Cardiac muscle cell (in vitro differentiated cells and primary cell): ENCODE results near the gene BMF. TPM values are rescaled to one million over a fixed set of nuclear protein-coding genes. Genes with fewer than 3 reads are reported as not detected.

Experiments
- DNase-seq, 2 donors: peaks; one replicate each; pipeline versions ENCODE4 v3.0.0 to v3.0.0-alpha.2; 2010 to 2017; ENCODE audit warnings: low read depth in 1 of 2, low spot score in 1 of 2
- H3K27ac ChIP-seq: fragments of 200-600 bp; sonication (generic); 2 replicates; pipeline ENCODE4 v1.5.1; 2016
- H3K27me3 ChIP-seq: fragments of 200-600 bp; sonication (generic); 2 replicates; pipeline ENCODE4 v1.6.0; 2016; ENCODE audit warnings: control low read depth
- H3K36me3 ChIP-seq: fragments of 200-600 bp; sonication (generic); 2 replicates; pipeline ENCODE4 v1.5.1; 2016; ENCODE audit warnings: control low read depth
- H3K4me1 ChIP-seq: fragments of 200-600 bp; sonication (generic); 2 replicates; pipeline ENCODE4 v1.8.1; 2017; ENCODE audit warnings: low read depth, mild to moderate bottlenecking, mixed run types
- H3K4me3 ChIP-seq: fragments of 200-600 bp; sonication (generic); 2 replicates; pipeline ENCODE4 v1.5.1; 2016; ENCODE audit warnings: mild to moderate bottlenecking
- H3K9me3 ChIP-seq: fragments of 200-600 bp; sonication (generic); 2 replicates; pipeline ENCODE4 v1.5.1; 2017; ENCODE audit warnings: low read depth, mild to moderate bottlenecking, control low read depth
- polyA plus RNA-seq: library from polyadenylated mRNA; unstranded; fragments of >200 nt; fragmentation: Nextera tagmentation; extraction: Ambion mirVana; gene quantifications from 2 replicates; pipeline ENCODE4 v1.2.1, GENCODE V29; 2016
- total RNA-seq: library from RNA; depleted of rRNA; stranded (reverse); fragments of >200 nt; gene quantifications from 2 replicates; pipeline ENCODE4 v1.2.3, GENCODE V29; 2016
- TF ChIP-seq, protein P1 (sequence below): IDR thresholded peaks from 2 replicates; pipeline ENCODE4 v1.5.1; 2012; ENCODE audit warnings: low read depth, mild to moderate bottlenecking, low read length

BMF gene
- total and polyA plus RNA-seq, 2 experiments from 2014 or later, result 8.1 to 56.1 TPM

DNA sequence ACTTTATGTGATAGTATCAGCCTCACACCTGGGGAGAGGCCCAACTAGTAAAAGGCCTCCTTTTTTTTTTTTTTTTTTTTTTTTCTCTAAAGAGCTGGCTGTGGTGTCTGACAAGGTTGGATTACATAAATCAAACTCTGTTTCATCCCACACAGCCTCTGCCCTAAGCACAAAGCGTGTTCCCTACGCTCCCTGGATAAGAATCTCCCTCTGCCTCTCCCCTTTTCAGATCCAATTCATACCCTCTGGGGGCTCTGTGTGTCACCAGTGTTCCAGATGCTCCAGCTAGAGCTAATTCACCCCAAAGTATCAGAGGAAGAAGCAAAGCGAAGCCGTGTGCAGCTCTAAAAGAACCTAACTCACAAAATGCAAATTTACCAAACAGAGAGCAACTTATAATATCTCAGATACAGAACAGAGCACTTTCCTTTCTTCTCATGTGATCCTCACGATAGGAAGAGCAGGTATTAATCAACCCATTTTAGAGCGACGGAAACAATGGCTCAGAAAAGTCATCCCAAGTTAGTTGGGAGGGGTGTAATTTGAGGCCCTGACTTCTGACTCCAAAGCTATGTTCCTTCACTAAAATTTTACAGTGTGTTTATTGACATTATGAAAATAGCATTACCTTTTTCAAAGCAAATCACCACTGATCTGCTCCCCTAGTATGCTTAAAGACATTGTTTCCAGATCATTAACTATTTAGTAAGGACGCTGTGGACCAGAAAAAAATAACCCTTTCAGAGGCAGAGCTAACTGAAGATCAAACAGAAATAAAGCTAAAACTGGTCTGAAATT is 12.4 kb downstream of the BMF start:
- peaks cover 68% of the 10 kb centered on the region for H3K4me1 ChIP-seq
- TF ChIP-seq, protein P1, sequence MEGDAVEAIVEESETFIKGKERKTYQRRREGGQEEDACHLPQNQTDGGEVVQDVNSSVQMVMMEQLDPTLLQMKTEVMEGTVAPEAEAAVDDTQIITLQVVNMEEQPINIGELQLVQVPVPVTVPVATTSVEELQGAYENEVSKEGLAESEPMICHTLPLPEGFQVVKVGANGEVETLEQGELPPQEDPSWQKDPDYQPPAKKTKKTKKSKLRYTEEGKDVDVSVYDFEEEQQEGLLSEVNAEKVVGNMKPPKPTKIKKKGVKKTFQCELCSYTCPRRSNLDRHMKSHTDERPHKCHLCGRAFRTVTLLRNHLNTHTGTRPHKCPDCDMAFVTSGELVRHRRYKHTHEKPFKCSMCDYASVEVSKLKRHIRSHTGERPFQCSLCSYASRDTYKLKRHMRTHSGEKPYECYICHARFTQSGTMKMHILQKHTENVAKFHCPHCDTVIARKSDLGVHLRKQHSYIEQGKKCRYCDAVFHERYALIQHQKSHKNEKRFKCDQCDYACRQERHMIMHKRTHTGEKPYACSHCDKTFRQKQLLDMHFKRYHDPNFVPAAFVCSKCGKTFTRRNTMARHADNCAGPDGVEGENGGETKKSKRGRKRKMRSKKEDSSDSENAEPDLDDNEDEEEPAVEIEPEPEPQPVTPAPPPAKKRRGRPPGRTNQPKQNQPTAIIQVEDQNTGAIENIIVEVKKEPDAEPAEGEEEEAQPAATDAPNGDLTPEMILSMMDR, result no peak

DNA sequence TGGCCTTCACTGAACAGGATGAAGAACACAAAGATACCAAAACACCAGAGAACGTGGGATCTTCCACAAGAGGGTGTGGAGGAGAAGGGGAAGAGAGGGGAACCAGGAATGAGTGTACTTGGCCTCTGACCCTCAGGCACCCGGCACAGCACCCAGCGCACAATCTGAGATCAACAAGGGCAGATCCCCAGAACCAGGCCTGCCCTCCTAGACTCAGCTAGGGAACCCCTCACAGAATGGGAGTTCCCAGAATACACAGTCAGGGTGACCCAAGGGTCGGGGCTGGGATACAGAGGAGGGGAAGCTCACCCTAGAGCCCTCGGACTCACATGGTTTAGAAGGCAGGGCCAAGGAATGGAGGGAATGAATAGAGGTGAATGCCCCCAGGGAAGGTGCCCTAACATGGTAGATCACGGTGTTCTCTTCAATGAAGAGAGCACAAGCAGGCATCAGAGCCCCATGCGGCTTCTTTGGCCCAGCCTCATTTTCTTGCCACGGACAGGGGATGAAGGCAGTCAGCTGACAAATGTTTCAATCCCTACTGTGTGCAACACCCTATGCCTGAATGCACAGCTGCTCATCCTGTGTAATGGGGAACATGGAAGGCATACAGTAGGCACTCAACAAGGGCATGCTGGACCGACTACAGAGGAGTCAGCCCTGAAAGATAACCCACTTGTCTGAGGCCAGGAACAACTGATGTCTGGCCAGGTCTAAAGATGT is 13.1 kb downstream of the BMF start:
- peak overlapping the region; percentile 53 for H3K27ac ChIP-seq
- no peak overlapping the region for H3K4me3 ChIP-seq
- H3K9me3 ChIP-seq, result no peaks in the 10 kb centered on the region
- H3K4me1 ChIP-seq, result peaks cover 71% of the 10 kb centered on the region
- TF ChIP-seq, protein P1, result no peak
- DNase-seq, result no peak
- H3K36me3 ChIP-seq, result no peaks in the 10 kb centered on the region
- no peaks in the 10 kb centered on the region for H3K27me3 ChIP-seq

More for the DNA sequence above, 12.4 kb downstream of the BMF start:
- H3K9me3 ChIP-seq, result no peaks in the 10 kb centered on the region
- no peaks in the 10 kb centered on the region for H3K27me3 ChIP-seq
- no peaks in the 10 kb centered on the region for H3K36me3 ChIP-seq
- no peak for DNase-seq
- H3K27ac ChIP-seq, result peak overlapping the region; percentile 99
- no peak overlapping the region for H3K4me3 ChIP-seq

DNA sequence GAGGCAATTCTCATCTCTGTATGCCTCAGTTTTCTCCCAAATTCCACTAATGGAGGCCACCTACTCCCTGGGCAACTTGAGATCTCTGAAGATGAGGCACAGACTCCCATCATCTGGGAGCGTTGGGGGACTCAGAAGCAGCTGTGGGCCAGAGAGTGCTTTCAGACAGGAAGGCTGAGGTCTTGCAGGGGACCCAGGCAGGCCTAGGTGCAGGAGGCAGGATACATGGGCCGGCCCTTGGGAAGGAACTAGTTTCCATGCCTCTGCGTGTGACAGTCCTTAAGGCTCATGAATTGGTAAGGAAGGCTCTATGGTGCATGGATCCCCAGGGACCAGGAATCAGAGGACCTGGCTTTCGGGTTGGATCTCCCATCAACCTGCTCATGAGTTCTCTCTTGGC is 14.5 kb downstream of the BMF start:
- Histone ChIP-seq H3K36me3 (no peaks in the 10 kb centered on the region), H3K4me3 (no peak overlapping the region), H3K9me3 (no peaks in the 10 kb centered on the region), H3K27ac (peak overlapping the region; percentile 96), H3K27me3 (no peaks in the 10 kb centered on the region), H3K4me1 (peaks cover 68% of the 10 kb centered on the region)
- DNase-seq, result no peak
- TF ChIP-seq, protein P1, result no peak

DNA sequence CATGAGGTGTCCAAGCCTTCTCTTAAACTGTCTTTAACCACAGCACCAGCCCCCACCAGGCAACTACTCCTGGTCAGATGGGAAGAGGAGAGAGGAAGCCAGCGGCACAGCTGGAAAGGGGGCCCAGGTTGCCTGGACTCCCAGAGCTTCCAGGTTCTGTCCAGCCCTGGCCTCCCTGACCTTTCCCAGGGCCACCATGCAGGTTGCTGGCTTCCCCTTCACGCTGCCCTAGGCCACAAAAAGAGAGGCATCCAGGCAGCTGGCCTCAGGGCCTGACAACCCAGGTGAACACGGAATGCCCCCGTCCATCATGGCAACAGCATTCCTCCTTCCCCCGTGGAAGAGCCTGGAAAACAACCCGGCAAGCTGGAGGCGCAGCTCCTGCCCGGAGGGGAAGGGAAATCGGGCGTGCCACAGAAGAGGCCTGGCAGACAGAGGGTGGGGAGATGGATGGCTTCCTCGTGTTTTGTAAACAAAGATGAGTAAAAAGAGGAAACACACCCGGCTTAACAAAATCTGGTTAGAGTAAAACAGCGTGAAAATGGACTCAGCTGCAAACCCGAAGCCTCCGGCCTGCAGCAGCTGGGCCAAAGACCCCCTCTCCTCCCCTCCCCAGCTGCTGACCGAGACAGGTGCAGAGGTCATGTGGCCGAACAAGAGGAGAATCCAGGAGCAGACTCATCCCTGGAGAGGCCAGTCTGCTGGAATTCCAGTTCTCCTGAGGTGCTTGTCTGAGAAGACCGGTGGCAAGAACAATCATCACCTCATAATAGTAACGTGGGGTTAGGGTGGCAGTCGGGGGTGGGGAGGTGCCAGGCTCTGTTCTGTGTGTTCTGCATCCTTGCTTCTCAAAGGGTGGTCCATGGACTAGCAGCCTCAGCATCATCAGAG is 15.5 kb downstream of the BMF start:
- Histone ChIP-seq H3K27me3 (no peaks in the 10 kb centered on the region), H3K4me1 (peaks cover 70% of the 10 kb centered on the region), H3K9me3 (no peaks in the 10 kb centered on the region), H3K4me3 (no peak overlapping the region), H3K36me3 (no peaks in the 10 kb centered on the region), H3K27ac (peak overlapping the region; percentile 96)
- no peak for DNase-seq
- TF ChIP-seq, protein P1, result no peak

DNA sequence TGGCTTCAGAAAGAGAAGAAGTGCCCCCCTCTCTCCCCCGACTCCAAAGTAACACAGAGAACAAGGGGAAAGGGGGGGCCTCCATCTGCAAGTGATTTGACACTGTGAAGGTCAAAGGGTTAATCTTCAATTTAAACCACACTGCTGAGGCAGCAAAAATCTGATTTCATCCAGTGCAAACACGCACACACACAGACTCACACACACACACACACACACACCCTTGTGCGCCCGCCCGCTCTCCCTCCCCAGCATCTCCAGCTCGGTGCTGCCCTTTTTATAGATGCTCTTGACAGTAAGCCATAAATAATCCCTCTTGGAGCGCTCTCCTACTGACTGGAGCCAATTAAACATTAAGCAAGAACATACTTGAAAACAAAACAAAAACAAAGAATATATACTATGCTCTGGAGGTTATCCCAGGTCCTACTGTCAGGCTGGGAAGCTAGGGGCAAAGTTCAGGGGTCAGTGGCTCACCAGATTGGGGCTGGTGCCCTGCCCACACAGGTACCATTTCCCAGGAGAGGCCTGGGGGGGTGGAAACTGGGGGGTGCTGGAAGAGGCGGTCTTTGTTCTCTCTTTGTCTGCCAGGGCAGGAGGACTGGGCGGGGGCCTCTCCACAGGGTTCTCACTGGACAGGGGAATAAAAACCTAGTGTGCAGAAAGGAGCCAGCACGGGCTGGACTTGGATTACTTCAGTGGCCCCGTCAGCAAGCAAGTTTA is 16.3 kb downstream of the BMF start:
- peak; percentile 63 to 86 for DNase-seq
- Histone ChIP-seq H3K27ac (peak overlapping the region; percentile 96), H3K9me3 (no peaks in the 10 kb centered on the region), H3K27me3 (no peaks in the 10 kb centered on the region), H3K4me1 (peaks cover 70% of the 10 kb centered on the region), H3K4me3 (no peak overlapping the region), H3K36me3 (no peaks in the 10 kb centered on the region)
- TF ChIP-seq, protein P1, result no peak
